Fibroblast of lung (primary cell): ENCODE measurements around the gene DLG4.

Experiments
- CTCF ChIP-seq, 2 donors: IDR thresholded peaks in 1 of 2; conservative IDR thresholded peaks in 1 of 2; 1 replicate in 1 of 2; 2 replicates in 1 of 2; pipeline ENCODE4 v1.5.1; 2011 to 2012; ENCODE audit warnings: low read length in 2 of 2, control low read depth in 1 of 2, inconsistent platforms in 1 of 2, low read depth in 1 of 2, mild to moderate bottlenecking in 1 of 2
- EZH2 ChIP-seq: IDR thresholded peaks from 2 replicates; pipeline ENCODE4 v1.5.1; 2012; ENCODE audit warnings: low read length, control low read depth, mild to moderate bottlenecking; ENCODE audit errors: missing control alignments

GRCh38 chr17:7138800-7139381 lies 80.7 kb downstream of the DLG4 start:
- no peak for TF ChIP-seq CTCF (conservative IDR thresholded peaks at IDR 0.05 in 1 of 2, IDR thresholded peaks at IDR 0.05 in 1 of 2; ENCODE audit: low read depth in 1 of 2, low read length in 2 of 2)
- TF ChIP-seq EZH2 = no peak
